ENCODE data around the gene GCSAML. TPM values are rescaled to one million over a fixed set of nuclear protein-coding genes. Genes with fewer than 3 reads are reported as not detected.
"Not testable (repeated sequence)": the region's sequence is repeated elsewhere in the genome, so short reads cannot be mapped to it uniquely, and the experiment has no call there.

The GCSAML gene
- under 1 TPM in 1 of 4 donors, not detected in 3; 0.15 TPM for total RNA-seq

GRCh38 chr1:247548769-247549182 lies at the start of gene GCSAML:
Gene GCSAML (plus strand): TSS chr1:247549134. CDS start chr1:247549192, 58 bp downstream.
- Histone ChIP-seq H3K4me3 (no peak within 1 kb of the TSS), H3K27me3 (no peaks in the 10 kb centered on the region), H3K9me3 (no peaks in the 10 kb centered on the region), H3K4me1 (no peaks in the 10 kb centered on the region), H3K27ac (no peak within 1 kb of the TSS), H3K36me3 (no peaks in the 10 kb centered on the region)
- DNase-seq: no peak
- intact Hi-C loops (cut with DNase I; ENCODE audit: low total_unique reads) (no loop called here), in situ Hi-C loops (cut with MboI; ENCODE audit: low sequenced_read_pairs in 4 of 4) (no loop called here)
- ATAC-seq: no peak
- TF ChIP-seq POLR2A (IDR thresholded peaks at IDR 0.05): no peak
- no peak for TF ChIP-seq CTCF (IDR thresholded peaks at IDR 0.05 in 4 of 5, conservative IDR thresholded peaks at IDR 0.05 in 1 of 5)

GRCh38 chr1:247500865-247501264 lies 48.1 kb upstream of the GCSAML start:
- H3K36me3 ChIP-seq: no peaks in the 10 kb centered on the region
- ATAC-seq: no peak
- H3K4me3 ChIP-seq: no peak overlapping the region
- no peak for DNase-seq
- H3K9me3 ChIP-seq: no peaks in the 10 kb centered on the region
- no peaks in the 10 kb centered on the region for H3K4me1 ChIP-seq
- intact Hi-C loops (cut with DNase I; ENCODE audit: low total_unique reads): no loop called here
- H3K27ac ChIP-seq: no peak overlapping the region
- TF ChIP-seq POLR2A (IDR thresholded peaks at IDR 0.05) (no peak), CTCF (IDR thresholded peaks at IDR 0.05 in 4 of 5, conservative IDR thresholded peaks at IDR 0.05 in 1 of 5) (no peak)
- in situ Hi-C loops (cut with MboI; ENCODE audit: low sequenced_read_pairs in 4 of 4): no loop called here
- no peaks in the 10 kb centered on the region for H3K27me3 ChIP-seq

GRCh38 chr1:247506831-247507230 lies 42.1 kb upstream of the GCSAML start:
- in situ Hi-C loops (cut with MboI; ENCODE audit: low sequenced_read_pairs in 4 of 4) (no loop called here), intact Hi-C loops (cut with DNase I; ENCODE audit: low total_unique reads) (no loop called here)
- Histone ChIP-seq H3K36me3 (no peaks in the 10 kb centered on the region), H3K27ac (no peak overlapping the region), H3K27me3 (no peaks in the 10 kb centered on the region), H3K9me3 (no peaks in the 10 kb centered on the region), H3K4me3 (no peak overlapping the region), H3K4me1 (no peaks in the 10 kb centered on the region)
- TF ChIP-seq POLR2A (IDR thresholded peaks at IDR 0.05) (no peak), CTCF (IDR thresholded peaks at IDR 0.05 in 4 of 5, conservative IDR thresholded peaks at IDR 0.05 in 1 of 5) (no peak)
- DNase-seq: no peak
- ATAC-seq: no peak

- Histone ChIP-seq H3K4me3 (no peak overlapping the region), H3K27ac (no peak overlapping the region), H3K36me3 (no peaks in the 10 kb centered on the region), H3K4me1 (no peaks in the 10 kb centered on the region), H3K9me3 (no peaks in the 10 kb centered on the region), H3K27me3 (no peaks in the 10 kb centered on the region)
- no peak for TF ChIP-seq CTCF (IDR thresholded peaks at IDR 0.05 in 4 of 5, conservative IDR thresholded peaks at IDR 0.05 in 1 of 5)
- no peak for TF ChIP-seq POLR2A (IDR thresholded peaks at IDR 0.05)
- ATAC-seq (no peak), DNase-seq (no peak)
- intact Hi-C loops (cut with DNase I; ENCODE audit: low total_unique reads): no loop called here
- in situ Hi-C loops (cut with MboI; ENCODE audit: low sequenced_read_pairs in 4 of 4): no loop called here
Observed at GRCh38 chr1:247517795-247518612, 30.9 kb upstream of the GCSAML start.

- no peaks in the 10 kb centered on the region for H3K36me3 ChIP-seq
- no peak overlapping the region for H3K27ac ChIP-seq
- no peaks in the 10 kb centered on the region for H3K27me3 ChIP-seq
- in situ Hi-C loops (cut with MboI; ENCODE audit: low sequenced_read_pairs in 4 of 4): no loop called here
- TF ChIP-seq CTCF (IDR thresholded peaks at IDR 0.05 in 4 of 5, conservative IDR thresholded peaks at IDR 0.05 in 1 of 5) (no peak), POLR2A (IDR thresholded peaks at IDR 0.05) (no peak)
- no peaks in the 10 kb centered on the region for H3K4me1 ChIP-seq
- H3K9me3 ChIP-seq: no peaks in the 10 kb centered on the region
- intact Hi-C loops (cut with DNase I; ENCODE audit: low total_unique reads): no loop called here
- ATAC-seq (no peak), DNase-seq (no peak)
- H3K4me3 ChIP-seq: no peak overlapping the region
Observed at GRCh38 chr1:247518613-247518891, 30.4 kb upstream of the GCSAML start.

GRCh38 chr1:247521886-247522285 lies 27.0 kb upstream of the GCSAML start:
- in situ Hi-C loops (cut with MboI; ENCODE audit: low sequenced_read_pairs in 4 of 4); DNase-seq; ATAC-seq; intact Hi-C loops (cut with DNase I; ENCODE audit: low total_unique reads); H3K36me3 ChIP-seq; H3K27me3 ChIP-seq; H3K9me3 ChIP-seq; H3K27ac ChIP-seq; H3K4me3 ChIP-seq; H3K4me1 ChIP-seq: not testable (repeated sequence)
